AG09319 (cell line): ENCODE results near the gene SLC8A3.
A peak's percentile ranks its signal among the peaks of the same experiment; 100 is the strongest.
"Not testable (repeated sequence)": the region's sequence is repeated elsewhere in the genome, so short reads cannot be mapped to it uniquely, and the experiment has no call there.

ENCODE experiments used
- DNase-seq: peaks from one replicate; pipeline ENCODE4 v3.0.0-alpha.2; 2010; ENCODE audit warnings: low read depth; ENCODE audit errors: extremely low read depth
- TF ChIP-seq, protein P1 (sequence below): IDR thresholded peaks from 2 replicates; pipeline ENCODE4 v1.5.1; 2011; ENCODE audit warnings: low read depth, mild to moderate bottlenecking, inconsistent platforms, low read length, moderate library complexity

Gene SLC8A3, protein sequence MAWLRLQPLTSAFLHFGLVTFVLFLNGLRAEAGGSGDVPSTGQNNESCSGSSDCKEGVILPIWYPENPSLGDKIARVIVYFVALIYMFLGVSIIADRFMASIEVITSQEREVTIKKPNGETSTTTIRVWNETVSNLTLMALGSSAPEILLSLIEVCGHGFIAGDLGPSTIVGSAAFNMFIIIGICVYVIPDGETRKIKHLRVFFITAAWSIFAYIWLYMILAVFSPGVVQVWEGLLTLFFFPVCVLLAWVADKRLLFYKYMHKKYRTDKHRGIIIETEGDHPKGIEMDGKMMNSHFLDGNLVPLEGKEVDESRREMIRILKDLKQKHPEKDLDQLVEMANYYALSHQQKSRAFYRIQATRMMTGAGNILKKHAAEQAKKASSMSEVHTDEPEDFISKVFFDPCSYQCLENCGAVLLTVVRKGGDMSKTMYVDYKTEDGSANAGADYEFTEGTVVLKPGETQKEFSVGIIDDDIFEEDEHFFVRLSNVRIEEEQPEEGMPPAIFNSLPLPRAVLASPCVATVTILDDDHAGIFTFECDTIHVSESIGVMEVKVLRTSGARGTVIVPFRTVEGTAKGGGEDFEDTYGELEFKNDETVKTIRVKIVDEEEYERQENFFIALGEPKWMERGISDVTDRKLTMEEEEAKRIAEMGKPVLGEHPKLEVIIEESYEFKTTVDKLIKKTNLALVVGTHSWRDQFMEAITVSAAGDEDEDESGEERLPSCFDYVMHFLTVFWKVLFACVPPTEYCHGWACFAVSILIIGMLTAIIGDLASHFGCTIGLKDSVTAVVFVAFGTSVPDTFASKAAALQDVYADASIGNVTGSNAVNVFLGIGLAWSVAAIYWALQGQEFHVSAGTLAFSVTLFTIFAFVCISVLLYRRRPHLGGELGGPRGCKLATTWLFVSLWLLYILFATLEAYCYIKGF

DNA sequence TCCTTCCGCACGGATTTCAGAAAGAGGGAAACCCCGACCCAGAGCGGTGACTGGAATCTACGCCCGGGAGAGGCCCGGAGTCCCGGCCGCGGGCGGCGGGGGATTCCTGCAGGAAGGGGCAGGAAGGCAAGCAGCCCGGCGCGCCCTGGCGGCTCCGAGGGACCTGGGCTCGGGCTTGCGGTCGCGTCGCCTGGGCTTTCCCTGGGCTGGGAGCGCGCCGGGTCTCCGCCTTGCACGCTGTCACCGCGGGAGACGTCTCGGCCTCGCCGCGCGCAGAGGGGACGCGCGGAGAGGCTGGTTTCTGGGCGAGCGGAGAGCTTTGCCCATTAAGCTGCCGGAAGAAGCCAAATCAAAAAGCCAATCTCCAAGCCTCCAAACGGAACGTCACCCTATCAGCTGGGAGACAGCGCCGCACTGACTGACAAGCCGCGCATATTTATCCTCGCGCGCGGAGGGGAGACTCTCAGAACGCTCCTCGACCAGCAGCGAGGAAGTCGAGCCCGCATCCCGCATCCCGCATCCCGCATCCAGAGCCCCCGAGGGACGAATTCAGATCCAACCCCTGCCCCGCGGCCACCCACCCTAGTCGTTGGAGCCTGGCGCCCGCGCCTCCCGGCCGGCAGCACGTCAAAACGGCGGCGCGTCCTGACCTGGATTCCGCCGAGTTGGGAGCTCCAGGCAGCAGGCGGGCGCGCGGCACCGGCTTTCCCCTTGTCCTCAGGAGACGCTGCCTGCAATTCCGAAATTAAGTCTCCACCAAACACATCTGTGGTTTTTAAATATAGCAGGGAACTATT is at the start of gene SLC8A3:
Gene SLC8A3 (minus strand): TSS at position 293 of the 797 bp plus-strand sequence. CDS start 20,529 bp downstream, outside the sequence.
- TF ChIP-seq, protein P1, sequence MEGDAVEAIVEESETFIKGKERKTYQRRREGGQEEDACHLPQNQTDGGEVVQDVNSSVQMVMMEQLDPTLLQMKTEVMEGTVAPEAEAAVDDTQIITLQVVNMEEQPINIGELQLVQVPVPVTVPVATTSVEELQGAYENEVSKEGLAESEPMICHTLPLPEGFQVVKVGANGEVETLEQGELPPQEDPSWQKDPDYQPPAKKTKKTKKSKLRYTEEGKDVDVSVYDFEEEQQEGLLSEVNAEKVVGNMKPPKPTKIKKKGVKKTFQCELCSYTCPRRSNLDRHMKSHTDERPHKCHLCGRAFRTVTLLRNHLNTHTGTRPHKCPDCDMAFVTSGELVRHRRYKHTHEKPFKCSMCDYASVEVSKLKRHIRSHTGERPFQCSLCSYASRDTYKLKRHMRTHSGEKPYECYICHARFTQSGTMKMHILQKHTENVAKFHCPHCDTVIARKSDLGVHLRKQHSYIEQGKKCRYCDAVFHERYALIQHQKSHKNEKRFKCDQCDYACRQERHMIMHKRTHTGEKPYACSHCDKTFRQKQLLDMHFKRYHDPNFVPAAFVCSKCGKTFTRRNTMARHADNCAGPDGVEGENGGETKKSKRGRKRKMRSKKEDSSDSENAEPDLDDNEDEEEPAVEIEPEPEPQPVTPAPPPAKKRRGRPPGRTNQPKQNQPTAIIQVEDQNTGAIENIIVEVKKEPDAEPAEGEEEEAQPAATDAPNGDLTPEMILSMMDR = no peak
- peak; percentile 4 for DNase-seq

DNA sequence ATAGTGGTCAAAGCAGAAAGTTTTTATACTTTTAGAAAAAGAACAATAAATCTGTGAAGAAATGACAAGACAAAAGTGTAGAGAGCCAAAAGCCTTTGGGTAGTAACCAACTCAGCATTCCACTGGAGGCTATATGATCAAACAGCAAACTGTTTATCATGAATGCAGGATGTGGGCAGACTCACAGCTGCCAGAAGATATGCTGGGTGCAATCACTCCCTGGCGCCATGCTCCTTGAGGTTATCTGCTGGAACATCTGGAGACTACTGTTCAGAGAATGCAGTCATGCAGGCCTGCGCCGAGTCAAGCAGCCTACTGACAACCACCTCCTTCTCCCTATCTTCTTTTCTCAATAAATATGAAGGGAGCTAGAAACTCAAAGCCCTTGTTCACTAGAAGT is 49.0 kb upstream of the SLC8A3 start:
- TF ChIP-seq, protein P1 = no peak
- DNase-seq = no peak

DNA sequence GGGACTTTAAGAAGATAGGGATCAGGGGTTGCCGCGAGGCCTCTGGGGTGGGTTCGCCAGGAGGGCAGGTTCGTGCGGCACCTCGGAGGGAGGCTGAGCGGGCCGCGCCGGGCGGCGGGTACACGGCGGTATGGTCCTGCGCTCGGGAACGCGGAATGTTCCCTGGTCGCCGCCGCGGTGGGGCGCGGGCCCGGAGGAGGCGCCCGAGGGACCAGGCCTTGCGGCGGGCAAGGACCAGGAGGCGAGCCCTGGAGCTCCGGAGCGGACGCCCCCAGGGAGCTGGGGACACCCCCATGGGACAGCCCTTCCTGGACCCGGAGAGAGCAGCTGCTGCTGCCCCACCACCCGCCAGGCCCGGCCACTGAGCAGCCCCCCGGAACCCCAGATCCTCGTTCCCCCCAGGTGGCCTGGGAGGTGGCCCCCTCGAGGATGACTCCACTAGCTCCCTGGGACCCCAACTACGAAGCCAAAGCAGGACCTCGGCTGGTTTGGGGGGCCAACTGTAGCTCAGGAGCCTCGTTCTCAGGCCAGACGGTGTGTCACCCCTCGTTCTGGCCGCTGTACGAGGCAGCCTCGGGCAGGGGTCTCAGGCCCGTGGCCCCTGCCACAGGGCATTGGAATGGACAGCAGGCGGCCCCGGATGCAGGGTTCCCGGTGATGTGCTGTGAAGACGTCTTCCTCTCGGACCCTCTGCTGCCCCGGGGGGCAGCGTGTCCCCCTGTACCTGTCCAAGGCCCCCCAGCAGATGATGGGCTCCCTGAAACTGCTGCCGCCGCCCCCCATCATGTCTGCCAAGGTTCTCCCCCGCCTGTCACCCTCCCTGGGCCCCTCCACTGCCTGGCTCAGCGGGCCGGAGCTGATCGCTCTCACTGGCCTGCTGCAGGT is 45.6 kb upstream of the SLC8A3 start:
- TF ChIP-seq, protein P1 = no peak
- DNase-seq = no peak

DNA sequence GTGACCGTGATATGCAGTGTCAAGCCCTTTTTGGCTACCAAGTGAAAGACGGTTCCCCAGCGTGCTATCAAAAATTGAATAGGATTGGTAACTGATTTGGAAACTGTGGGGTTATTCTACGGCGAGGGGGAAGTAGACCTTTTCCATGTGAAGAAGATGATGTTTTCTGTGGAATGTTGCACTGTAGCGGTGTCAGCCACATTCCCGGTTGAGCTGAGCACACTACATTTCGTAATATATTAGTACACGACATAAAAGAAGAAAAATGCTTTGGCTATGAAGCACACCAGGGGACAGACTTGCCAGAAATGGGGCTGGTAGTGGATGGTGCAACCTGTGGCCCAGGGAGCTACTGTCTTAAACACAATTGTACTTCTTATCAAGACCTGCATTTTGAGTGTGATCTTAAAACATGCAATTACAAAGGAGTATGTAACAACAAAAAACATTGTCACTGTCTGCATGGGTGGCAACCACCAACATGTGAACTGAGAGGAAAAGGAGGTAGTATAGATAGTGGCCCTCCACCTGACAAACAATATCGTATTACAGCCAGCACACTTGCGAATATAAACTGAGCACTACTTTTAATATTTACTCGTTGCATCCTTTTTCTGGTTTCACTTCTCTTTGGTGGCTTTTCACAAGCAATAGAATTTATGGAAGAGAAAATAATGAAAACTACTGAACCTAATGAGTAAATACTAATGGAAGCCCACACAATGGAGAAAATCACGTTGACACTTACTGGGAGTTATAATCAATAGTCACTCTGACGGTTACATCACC is 43.2 kb upstream of the SLC8A3 start:
- DNase-seq = not testable (repeated sequence)

DNA sequence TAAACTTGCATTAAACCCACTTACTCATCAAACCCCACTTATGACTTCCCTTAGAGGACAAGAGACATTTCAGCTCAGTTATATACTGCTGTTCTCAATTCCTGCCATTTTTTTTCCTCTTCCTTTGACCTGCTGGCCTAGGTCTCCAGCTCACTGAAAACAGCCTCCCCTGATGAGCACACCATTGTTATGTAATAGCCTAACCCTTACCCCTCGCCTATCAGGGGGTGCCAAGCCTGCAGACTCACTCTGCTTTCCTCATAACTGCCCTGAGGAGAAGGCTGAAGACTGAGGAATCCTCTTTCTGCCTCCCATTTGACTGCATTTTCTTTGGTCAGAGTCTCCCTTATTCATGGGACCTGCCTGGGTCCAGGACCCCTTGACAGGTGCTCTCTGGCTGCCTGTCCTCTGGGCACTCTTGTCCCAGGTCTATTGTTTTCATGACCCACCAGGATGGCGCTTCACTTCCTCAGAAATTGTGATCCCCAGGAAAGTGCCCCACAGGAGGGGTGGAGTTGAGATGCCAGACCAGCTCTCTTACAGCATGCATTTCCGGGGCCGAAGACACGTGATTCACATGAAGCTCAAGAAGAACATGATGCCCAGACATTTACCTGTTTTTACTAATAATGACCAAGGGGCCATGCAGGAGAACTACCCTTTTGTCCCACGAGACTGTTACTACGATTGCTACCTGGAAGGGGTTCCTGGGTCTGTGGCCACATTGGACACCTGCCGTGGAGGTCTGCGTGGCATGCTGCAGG is 41.3 kb upstream of the SLC8A3 start:
- not testable (repeated sequence) for DNase-seq

DNA sequence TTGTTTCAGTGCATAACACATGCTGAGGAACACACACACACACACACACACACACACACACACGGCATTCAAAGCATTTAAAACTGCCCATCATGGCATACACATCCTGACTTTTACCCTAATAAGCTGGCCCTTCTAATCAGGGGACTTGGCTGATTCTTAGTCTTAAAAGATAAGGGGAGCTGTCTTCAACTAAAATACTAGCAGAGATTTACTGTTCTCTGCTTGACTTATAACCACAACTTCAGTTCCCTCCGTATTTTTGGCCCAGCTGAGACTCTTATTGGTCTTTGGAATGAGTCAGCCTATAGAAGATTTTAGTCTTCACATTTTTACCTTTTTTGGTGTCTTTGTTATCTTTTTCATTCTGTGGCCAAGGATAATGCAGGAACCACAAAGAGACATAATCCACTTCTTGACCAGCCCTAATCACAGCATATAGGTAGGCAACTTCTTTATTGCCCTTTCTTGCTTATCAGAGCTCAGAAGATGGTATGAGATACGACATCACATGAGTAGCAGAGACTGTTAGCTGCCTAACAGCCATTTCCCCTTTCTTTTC is 25.1 kb upstream of the SLC8A3 start:
- TF ChIP-seq, protein P1 = no peak

More for the DNA sequence above, 25.1 kb upstream of the SLC8A3 start:
- DNase-seq = no peak
